AG08396 (cell line): ENCODE data around the gene RPP38.

Source experiments
- DNase-seq: peaks from one replicate; pipeline ENCODE4 v3.0.0; 2012; ENCODE audit warnings: low spot score, mixed read lengths

RPP38 gene

DNA sequence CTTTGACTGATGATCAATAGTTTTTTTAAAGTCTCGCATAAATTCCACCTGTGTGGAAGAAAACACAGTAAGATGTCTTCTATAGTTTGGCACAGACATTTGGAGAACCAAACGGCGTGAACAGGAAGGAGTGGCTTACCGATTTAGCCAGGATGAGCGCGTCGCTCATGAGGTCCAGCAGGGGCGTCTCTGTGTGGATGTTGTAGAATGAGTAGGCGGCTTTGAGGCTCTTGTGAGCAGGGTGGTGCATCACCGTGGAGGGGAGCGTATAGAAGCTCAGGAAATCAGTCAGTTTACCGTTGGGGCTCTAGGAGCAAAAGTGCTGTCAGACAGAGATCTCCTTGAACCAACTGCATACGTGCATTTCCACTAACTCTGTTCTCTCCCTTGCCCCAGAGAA lies 15.5 kb downstream of the RPP38 start:
- no peak for DNase-seq

DNA sequence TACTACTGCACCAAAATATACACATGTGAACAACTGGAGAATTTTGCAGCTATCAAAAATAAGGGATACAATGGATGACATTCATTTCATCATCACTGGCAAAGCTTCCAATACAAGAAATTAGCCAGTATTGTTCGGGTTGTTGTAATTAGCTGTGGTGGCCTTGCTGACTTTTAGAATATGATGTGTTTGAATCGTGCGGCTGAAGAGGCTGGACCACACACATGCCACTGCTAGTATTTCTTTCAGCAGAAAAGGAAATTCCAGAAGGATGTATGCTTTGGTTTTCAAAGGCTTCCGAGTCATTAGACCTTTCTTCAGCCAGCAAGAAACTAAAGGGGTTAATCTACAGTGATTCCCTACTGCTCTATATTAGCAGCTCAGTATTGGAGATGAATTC lies 16.6 kb downstream of the RPP38 start:
- no peak for DNase-seq

DNA sequence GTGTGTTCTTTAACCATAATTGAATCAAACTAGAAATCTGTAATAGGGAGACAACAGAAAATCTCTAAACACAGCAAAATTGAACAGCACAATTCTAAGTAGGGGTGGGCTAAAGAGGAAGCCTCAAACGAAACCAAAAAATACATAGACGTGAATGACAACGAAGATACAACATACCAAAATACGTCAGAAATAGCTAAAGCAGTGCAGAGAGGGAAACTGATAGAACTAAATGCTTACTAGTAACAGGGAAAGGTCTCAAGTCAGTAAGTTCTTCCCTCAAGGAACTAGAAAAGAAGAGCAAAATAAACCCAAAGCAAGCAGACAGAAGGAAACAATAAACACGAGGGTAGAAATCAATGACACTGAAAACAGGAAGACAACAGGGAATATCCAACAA lies 19.1 kb downstream of the RPP38 start:
- DNase-seq, result no peak

DNA sequence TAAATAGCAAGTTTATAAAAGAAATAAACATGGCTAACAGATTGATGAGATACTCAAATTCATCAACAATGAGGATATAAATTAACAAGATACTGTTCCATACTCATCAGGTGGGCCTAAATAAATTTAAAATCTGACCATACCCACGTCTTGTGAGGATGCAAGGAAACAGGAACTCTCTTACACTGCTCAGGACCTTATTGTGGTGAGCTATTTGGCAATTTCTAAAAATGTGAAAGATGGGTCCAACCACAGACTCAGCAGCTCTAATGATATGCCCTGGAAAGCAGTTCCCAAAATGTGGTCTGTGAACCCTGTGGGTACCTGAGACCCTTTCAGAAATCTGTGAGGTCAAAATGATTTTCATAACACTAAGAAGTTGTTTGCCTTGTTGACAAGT lies 21.5 kb downstream of the RPP38 start:
- no peak for DNase-seq

DNA sequence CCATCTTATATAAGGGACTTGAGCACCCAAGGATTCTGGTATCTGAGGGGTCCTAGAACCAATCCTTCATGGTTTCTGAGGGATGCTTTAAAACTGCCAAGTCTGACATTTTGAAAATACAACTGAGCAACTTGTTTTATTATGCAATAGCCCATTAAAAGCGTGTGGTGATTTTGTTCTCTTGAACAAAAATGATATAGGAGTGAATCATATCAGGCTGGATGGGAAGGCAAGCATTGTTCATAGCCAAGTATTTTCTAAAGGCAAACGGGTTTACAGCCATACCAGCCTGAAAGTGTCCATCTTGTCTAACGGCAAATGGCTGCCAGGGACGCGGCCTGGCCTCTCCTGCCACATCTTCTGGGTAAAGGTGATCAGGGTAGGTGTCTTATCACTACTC lies 23.4 kb downstream of the RPP38 start:
- DNase-seq, result peak; percentile 21

DNA sequence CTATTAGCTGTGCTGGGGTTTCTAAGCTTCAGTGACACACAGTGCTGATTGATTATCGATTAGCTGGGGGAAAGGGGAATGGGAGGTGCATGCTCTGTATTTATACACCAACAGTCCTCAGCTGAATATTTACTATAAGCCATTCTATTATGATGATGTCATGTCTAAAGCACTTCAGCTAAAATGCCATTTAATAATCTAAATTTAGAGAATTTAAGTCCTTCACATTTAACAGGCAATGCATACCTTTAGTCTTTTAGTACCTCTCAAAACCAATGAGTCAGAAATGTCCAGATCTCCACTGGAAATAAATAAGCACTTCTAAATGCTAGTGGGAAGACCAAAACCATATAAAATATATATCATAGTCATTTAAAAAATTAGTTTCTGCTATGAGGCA lies 24.6 kb downstream of the RPP38 start:
- DNase-seq, result no peak

DNA sequence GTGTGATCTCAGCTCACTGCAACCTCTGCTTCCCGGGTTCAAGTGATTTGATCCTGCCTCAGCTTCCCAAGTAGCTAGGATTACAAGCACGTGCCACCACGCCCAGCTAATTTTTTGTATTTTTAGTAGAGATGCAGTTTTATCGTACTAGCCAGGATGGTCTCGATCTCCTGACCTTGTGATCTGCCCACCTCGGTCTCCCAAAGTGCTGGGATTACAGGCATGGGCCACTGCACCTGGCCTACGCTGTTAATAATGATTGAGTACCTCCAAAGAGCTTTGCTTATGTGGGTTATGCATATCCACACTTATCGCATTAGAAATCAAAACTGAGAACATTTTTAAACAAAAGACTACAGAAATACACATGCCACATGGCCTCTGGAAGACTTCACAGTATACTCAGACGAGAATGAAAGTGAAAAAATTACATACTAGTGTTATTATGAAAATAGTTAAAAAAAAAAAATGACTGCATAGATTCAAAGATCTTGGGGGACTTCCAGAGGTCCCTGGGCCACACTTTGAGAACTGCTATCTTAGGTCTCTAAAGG lies 25.4 kb downstream of the RPP38 start:
- no peak for DNase-seq

DNA sequence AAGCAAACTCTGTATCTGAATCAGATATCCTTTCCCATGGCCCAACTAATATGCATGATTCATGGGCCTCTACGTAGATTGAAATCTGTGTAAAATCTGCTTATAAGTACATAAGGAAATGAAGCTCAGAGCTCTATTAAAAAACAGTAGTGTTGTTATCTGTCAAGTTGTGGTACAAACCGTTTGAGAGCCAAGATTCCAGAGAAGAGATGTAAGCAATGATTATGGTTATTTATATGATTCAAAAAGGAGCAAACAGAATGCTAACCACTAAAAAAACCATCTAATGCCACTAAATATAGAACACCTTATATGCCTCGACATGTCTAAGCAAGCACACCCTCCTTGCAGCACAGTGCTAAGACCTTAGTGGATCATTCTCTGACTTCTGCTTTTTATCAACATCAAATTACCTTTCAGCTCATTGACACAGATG lies 26.6 kb downstream of the RPP38 start:
- DNase-seq, result no peak

DNA sequence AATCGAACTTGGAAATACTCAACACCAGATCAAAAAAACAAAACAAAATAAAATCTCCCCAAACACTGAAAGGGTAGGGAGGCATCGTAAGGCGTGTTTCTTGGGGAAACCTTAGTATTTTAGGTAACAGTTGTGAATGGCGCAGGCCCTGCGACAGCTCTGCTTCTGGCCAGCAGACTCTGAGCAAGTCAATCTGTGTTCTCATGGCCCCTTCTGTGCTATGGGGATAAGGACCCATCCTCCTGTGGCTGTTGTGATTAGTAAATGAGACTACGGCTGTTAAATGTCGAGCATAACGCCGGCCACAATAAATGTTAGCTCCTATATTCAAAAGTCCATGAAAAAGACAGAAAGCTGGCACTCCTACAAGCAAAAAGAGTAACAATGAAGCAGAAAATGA lies 27.0 kb downstream of the RPP38 start:
- no peak for DNase-seq

DNA sequence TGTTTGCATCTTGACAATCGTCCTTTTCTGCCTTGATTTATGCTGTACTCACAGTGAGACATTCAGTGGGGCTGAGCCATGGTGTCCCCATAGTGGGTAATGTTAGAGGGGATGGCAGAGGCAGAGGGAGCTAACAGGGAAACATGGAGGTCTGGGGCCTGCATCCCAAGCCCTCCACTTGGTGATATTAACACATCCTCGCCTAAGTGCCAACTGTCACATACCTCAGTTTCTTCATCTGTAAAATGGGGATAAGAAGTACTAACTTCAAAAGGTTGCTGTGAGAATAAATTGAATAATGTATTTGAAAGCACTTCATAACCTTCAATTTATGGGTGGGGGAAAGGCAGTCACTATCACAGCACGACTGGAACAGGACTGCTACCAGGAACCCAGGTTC lies 27.8 kb downstream of the RPP38 start:
- no peak for DNase-seq

DNA sequence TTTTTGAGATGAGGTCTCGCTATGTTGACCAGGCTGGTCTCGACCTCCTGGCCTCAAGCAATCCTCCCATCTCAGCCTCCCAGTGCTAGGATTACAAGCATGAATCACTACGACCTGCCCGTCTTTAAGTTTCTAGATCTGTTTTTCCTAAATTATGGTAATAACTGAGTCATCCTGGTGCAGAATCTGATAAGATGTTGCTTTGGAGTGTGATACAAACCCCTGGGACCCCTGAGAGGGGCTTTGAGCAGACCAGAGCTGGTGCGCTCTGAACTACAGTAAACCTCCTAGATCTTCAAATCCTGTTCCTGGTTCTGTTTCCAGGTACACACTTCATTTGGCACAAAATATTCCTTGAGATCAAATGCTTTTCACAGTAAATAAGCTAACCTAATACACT lies 34.2 kb downstream of the RPP38 start:
- no peak for DNase-seq

DNA sequence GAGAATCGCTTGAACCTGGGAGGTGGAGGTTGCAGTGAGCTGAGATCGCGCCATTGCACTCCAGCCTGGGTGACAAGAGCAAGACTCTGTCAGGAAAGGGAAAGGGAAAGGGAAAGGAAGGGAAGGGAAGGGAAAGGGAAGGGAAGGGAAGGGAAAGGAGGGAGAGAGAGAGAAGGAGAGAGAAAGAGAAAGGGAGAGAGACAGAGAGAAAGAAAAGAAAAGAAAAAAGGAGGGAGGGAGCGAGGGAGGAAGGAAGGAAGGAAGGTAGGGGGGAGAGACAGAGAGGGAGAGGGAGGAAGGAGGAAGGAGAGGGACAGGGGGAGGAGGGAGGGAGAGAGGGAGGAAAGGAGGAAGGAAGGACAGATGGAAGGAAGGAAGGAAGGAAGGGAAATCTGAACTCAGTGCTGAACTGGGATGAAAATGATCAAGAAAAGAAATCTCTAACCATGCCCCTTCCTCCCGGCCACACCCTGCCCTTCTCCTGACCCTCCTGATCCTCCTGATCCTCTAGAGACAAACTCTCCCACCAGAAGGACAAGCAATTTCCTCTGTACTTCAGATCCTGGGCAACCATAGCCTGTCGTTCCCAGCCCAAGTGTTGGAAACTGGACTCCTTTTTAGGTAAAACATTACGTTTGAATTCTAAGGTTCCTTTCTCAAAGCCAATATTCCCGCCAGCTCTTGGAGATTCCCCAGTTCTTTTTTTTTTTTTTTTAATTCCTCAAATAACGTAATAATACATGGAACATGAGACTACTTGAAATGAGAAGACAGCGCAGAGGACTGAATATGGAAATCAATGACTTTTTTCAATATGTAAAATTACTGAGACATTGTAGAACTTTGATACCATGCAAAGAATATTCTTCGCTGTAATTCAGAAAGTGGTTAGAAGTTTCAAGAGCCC lies 39.2 kb downstream of the RPP38 start:
- no peak for DNase-seq

DNA sequence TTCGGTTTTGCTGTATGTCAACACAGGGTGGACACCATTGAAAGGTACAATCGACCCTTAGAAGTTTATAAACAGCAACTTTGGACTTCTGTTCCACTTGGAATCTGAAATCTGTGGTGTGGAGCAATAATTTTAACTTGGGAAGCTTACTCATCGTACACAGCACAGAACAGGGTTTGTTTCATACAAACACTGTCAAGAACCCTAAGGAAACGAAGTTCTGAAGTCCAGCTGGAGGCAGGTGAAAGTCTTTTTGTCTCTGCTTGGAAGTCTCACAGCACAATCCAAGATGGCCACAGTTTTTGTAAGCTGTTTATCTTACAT lies 39.8 kb downstream of the RPP38 start:
- peak; percentile 26 for DNase-seq

DNA sequence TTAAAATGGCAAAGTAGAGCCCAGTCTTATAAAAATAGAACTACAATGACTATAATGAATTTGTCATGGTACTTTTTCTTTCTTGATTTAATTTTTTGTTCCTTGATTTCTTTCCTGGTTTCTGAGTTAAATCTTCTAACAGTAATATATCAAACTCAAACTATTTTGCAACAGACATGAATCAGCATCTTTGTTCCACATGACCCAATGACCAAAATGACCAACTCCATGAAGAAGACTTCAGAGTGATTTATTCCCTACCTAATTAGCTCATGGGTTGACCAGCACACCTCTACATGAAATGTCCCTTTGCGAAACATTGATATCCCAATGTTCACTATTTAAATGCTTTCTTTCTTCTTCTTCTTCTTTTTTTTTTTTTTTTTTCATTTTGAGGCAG lies 40.5 kb downstream of the RPP38 start:
- no peak for DNase-seq

DNA sequence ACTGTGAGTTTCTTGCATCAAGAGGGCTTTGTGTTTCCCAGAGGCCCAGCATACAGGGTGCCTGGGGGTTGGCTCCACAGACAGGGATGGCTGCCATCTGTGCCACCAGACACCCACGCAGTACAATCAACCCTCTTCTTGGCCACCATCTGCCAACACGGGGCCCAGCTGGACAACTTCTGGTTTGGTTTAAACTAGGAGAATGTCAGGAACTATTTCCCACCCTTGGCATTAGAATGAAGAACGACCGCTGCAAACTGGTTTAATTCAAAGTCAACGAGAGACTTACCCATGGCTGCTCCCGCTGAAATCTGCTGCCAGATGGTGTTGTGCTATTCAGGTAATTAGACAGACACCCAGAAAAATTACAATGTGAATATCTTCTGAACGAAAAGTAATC lies 43.5 kb downstream of the RPP38 start:
- no peak for DNase-seq

DNA sequence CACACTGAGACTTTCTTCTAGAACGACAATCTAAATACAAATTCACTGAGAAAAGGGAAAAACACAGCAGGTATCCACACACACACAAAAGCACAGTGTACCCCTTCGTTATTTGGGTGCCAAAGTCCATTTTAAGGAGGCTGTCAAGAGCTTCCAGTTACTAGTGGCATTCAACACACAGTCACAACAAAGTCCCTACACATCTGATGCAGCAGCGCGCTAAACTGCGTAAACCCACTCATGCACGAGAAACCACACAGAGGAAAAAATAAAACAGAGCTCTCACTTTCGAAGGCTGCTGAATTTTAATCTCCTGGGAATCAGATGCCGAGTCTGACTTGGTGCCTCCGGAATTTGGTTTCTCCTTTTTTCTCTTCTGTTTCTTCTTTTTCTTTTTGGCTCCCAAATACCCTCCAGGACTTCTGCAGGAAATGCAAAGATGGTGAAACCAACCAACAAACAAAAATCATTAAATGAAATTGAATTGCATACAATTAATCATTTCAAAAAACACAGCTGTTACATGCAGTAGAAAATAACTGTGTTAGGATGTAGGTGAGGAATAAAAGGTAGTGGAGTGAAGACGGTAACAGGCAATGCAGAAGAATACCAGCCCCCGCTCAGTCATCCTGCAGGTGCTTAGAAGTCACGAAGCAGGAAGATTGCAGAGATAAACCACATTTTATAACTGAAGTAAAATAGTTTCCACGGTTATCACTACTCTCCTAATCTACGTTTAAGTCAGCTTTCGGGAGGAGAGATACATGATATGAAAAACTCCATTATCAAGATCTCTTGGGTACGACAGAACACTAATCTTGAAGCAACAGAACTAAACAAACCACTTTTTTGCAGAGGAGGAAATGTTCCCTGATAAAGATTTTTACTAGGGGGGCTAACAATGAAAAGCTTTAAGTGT lies 44.2 kb downstream of the RPP38 start:
- no peak for DNase-seq

DNA sequence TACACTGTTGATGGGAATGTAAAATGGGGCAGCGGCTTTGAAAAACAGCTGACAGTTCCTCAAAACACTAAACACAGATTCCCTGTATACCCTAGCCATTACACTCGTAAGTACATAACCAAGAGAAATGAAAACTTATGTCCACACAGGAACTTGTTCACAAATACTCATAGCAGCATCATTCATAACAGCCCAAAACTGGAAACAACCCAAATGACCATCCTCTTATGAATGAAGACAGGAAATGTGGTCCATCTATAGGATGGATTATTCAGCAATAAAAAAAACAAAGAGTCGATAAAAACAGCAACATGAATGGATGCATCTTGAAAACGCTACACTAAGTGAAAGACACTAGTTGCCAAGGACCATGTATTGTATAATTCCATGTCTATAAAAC lies 47.6 kb downstream of the RPP38 start:
- no peak for DNase-seq

DNA sequence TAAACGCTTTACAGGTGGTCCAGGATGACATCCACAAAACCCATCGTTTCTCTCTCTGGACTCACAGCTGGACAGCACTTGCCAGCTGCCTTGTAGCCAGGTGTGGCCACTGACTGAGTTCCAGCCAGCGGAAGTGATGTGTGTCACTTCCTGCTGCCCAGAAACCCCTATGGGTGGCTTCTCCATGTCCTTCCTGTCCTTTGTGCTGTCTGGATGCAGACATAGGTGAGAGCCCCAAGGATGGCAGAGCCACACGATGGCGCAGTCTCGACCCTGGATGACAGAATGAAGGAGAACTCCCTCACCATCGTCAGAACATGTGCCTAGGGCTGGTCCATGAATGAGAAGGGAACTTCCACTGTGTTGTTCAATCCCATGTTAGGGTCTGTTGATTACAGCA lies 49.2 kb downstream of the RPP38 start:
- no peak for DNase-seq

DNA sequence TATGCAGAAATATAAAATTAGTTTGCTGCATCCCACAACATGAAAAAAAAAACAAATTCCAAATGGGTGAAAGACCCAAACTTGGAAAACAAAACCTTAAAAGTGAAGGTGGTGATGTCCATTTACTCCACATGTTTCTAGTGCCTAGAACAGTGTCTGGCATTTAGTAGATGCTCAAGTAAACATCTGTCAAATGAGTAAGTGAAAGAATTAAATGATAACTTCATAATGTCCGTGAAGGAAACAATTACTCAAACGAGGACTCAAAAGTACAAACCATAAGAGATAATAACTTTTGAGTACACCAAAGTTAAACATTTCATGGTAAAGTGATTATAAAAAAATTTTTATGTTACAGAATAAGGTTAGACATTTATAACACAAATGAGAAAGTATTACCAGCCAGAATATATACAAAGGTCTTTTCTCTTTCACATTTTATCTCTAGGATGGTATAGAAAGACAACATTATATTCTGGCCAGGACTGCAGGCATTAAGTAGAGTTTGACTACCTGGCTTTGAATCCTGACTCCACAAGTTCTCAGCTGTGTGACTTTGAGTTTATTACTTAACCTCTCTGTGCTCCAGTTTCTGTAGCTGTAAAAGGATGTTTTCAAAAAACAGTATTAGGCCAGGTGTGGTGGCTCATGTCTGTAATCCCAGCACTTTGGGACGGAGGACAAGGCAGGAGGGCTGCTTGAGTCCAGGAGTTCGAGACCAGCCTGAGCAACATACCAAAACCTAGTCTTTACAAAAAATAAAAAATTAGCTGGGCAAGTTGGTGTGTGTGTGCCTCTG lies 50.6 kb downstream of the RPP38 start:
- DNase-seq, result no peak

DNA sequence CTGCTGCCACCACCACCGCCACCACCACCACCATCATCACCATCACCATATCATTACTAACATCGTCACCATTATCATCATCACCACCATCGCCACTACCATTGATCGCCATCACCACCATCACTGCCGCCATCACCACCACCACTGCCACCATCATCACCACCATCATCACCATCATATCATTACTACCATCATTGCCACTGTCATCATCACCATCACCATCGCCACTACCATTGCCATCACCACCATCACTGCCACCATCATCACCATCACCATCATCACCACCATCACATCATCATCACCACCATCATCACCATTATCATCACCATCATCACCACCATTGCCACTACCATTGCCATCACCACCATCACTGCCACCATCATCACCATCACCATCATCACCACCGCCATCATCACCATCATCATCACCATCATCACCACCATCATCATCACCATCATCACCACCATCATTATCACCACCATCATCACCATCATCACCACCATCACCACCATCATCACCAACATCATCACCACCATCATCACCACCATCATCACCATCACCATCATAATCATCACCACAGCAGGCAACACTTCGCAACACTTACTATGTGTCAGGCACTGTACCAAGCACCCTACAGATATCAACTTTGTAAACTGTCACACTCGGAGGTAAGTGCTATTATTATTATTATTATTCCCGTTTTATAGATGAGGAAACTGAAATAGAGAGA lies 52.1 kb downstream of the RPP38 start:
- no peak for DNase-seq

DNA sequence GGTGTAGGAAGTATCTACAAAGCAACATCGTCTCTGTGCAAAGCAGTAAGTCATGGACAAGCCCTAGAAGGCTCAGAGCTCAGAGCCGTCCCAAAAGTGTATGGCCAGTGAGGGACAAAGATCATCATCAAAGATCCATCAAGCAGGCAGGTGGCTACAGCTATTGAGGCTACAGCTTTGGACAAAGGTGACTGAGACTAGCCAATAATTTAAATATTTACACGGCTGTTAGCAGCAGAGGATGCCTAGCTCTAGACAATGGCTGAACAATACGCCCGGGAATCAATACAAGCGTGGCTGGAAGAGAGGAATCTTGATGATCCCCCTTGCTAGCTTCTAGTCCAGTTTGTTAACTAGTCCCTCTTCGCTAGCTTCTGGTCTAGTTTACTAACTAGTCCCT lies 53.4 kb downstream of the RPP38 start:
- DNase-seq, result no peak
